Measurements from ENCODE around the gene ALK.
"Not testable (repeated sequence)": the region's sequence is repeated elsewhere in the genome, so short reads cannot be mapped to it uniquely, and the experiment has no call there.

Gene ALK

DNA sequence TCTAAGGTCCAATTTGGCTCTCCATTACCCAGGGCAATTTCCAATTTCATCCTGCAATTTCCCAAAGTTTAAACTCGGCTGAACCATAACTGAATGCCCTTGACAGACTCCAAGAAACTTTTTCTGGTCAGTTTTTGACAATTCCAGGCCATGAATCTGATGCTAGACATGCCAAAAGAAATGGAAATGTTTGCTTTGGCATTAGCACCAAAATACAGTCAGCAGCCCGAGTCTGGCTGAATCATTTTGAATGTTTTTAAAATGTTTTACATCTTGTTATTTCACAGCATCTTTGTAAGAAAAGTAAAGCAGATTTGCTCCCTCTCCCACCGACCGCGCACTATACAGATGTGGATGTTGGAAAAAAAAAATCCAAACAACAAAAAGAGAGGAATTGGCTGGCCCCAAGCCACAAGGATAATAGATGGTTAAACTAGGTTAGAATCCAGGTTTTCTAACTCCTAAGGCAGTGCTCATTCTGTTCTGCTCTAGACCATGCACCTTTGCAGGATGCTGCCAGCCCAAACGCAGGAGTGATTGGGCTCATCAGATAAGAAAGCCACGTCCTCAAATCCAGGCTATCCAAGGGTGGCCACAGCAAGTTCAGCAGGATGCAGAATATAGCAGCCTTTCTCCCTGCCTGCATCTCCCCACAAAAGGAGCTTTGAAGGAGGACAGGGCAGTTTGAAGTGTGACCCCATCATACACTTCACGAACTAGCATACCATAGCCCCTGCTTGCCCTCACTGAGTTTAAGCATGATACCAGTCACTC lies 167.5 kb downstream of the ALK start:
- no peak for DNase-seq

DNA sequence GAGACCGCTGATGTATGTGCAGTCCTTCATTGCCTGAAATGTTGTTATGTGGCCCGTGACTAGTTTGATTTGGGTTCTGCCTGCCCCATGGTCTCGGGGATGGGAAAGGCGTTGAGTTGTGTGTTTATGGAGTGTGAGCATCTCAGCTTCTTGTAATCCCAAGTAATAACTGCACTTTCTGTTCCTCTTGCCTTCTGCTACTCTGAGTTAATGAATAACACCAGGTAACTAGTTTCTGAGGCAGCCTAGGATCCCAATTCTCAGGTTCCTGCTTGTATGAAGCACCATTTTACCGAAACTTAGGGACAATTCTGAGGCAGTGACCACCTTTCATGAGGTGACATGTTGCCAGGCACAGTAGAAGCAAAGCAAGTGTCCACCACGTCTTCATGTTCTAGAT lies 170.0 kb downstream of the ALK start:
- DNase-seq, result no peak

DNA sequence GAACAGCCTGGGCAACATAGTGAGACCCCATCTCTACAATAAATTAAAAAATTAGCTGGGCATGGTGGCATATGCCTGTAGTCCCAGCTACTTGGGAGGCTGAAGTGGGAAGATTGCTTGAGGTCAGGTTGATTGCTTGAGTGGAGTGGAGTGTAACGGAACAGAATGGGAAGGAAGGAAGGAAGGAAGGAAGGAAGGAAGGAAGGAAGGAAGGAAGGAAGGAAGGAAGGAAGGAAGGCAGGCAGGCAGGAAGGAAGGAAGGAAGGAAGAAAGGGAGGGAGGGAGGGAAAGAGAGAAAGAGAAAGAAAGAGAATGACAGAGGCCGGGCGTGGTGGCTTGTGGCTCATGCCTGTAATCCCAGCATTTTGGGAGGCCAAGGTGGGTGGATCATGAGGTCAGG lies 170.9 kb downstream of the ALK start:
- not testable (repeated sequence) for DNase-seq

DNA sequence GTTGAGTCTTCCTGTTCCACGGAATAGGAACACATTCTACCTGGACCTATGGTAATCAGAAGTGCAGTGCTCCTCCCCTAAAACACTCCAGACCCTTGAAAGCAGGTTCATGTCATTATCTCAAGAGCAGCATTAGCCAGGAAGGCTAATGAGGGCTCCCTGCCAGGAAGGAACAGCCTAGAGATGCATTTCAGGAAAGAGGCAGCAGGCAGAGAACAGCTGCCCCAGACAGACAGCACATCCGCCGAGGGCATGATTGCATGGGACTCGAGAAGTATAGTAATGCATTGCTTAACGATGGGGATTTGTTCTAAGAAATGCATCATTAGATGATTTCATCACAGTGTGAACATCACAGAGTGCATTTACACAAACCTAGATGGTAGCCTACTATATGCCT lies 171.5 kb downstream of the ALK start:
- no peak for DNase-seq

DNA sequence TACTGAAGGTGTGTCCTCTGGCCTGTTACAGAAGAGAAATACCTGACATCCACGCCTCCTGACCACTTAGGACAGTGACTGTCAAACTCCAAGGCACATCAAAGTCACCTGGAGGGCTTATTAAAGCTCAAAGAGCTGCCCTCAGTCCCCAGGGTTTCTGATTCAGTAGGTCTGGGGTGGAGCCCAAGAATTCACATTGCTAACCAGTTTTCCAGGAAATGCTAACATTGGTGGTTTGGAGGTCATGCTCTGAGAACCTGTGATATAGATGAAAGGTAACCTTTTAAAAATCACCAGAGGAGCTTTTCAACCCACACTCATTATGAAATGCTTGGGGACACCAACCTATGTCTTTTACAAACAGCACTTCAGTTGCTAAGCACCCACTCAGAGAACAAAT lies 172.3 kb downstream of the ALK start:
- no peak for DNase-seq

DNA sequence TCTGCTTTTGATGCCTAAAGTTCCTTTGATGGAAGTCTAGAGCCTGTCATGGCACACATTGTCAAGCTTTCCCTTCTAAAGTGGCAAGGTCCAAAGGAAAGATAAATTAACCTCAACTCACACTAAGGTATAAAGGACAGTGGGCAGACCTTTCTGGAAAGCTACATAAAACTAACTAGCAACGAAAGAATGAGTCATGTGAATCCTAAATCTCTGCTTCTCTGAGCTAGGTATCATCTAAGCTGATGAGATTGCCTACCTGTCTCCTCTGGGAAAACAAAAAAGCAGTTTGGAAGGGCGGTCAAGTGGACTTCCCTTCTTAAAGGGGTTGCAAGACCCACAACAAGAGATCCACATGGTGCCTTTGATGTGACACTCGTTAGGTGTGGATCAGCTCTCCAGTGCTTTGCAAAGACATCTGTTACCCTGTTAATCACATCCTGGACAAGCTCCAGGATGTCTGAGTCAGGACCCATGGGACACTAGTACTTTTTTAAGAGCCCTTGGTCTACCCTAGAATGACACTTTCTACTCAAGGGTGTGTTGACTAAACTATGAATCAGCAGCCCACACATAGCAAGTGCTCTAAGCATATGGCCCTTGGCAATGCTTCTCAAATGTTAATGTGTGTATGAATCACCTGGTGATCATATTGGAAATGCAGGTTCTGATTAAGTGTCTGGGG lies 173.5 kb downstream of the ALK start:
- DNase-seq, result no peak

DNA sequence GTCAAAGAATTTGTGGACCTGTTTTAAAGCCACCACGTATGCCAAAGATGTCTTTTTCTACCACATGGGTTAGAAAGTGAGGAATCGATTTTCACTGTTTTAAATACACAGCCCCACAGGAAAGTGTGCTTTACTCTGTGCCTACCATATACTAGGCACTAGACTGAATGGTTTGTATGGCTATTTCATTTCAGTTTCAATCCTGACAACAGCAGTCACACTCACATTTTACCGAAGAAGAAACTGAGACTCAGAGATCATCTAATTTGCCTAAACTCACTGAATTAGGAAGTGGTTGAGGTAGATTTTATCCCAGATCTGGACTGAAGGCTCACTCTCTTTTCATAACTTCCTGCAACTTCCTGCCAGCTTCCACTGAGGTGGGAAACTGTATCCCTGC lies 176.4 kb downstream of the ALK start:
- no peak for DNase-seq

DNA sequence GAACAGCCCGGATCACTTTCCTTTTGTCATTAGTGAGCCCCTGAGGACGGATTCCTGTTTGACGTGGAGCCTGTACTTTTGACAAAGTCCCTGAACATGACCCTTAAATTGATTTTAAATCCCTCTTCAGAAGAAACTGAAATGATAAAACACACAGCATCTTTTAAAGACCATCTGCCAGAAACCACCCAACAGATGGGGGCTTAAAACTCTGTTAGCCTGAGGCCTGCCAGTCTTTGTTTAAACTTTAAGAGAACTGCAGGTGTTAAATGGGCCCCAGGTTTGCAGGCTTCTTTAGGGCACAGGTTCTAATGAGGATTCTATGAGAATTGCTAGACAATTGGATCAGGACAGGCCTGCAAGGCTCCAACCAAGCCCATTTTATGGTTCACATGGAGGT lies 177.9 kb downstream of the ALK start:
- DNase-seq, result no peak

DNA sequence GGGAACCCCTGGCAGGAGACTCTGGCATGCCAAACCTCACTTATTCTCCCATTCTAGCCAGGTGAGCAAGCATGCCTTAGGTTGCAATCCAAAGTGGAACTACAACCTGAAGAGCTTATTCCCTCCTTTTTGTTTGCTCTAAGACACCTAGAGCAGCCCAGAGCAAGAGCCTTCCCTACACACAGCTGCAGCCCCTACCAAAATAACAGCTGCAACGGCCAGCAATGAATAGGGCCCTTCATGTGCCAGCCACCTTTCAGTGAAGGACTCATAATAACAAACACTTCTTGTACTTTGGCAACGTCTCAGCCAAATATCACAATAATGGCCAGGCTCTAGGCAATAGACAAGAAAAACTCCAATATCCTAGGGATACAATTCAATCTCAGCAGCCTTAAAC lies 178.7 kb downstream of the ALK start:
- no peak for DNase-seq

DNA sequence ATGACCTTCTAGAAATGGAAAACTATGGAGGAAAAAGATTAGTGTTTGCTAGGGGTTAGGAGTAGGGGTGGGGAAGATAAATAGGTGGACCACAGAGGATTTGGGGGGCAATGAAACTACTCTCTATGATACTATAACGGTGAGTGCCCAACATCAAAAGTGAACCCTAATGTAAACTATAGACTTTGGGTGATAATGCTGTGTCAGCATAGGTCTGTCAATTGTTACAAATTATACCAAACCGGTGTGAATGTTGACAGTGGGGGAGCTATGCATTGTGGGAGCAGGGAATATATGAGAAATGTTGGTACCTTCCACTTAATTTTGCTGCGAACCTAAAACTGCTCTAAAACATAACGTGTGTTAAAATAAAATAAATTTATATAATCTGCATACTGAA lies 180.3 kb downstream of the ALK start:
- DNase-seq, result no peak

DNA sequence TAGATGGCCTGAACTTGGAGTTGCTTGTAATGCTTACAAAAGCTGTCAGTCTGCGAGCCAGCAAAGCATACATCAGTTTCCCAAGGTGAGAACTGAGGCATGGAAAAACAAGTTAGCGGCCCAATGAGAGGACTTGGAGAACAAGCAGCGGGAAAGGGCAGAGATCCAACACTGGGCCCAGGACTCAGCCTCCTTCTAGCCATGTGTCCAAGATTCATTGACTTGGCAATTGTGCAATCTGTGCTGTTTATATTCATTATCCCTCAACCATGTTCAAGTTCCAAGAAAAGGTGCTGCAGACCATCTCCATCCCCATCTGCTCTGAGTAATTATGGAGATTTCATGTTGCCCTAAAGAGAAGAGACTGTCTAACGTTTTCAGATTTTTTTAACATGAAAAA lies 187.4 kb downstream of the ALK start:
- DNase-seq, result no peak

DNA sequence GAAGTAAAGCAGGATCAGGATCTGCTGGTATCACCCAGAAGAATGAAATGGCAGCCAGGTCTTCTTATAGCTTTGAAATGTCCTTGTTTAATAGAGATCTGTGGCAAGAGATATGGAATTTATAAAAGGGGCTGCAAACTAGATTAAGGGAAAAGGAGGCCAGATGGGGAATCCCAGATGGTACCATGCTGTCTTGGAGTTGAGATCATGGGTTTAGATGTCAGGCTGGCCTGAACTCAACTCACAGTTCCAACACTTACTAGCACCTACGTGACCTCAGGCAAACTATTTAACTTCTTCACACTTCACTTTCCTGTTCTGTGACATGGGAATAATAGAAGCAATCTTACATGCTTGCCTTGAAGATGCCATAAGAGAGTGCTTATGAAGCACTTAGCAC lies 188.2 kb downstream of the ALK start:
- DNase-seq, result no peak

DNA sequence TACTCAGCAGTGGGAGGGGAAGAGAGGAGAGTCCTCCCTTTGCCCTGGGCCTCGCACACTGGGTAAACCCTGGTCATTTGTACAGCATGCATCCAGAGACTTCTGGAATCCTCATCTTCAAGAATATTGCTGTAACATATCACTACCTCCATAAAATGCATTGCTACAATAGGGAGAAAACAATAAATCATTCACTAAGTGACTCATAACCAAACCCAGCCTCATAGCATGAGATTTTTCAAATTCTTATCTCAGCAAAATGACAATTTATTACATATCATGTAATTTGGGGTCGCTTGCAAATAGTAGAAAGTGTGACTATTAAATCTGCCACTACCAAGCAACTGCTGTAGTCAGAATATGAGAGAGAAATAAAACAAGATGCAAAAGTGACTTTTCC lies 189.4 kb downstream of the ALK start:
- DNase-seq, result no peak

DNA sequence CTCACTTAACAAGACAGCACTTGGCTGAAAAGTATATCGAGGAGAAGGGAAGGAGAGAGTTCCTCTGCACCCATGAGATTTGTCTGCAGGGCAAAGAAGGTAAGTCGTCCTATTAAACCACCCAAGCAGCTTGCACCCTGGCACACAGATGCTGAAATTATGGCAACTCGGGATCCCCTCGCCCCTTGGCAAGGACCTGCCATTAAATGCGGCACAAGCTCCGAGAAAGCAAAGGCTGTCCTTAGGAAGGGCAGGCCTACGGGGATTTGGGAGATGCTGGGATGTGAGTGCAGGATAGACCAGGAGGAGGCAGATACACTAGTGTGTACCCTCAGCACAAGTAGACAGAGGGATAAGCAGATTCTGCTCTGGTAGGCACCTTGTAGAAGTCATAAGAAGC lies 191.5 kb downstream of the ALK start:
- DNase-seq, result no peak

DNA sequence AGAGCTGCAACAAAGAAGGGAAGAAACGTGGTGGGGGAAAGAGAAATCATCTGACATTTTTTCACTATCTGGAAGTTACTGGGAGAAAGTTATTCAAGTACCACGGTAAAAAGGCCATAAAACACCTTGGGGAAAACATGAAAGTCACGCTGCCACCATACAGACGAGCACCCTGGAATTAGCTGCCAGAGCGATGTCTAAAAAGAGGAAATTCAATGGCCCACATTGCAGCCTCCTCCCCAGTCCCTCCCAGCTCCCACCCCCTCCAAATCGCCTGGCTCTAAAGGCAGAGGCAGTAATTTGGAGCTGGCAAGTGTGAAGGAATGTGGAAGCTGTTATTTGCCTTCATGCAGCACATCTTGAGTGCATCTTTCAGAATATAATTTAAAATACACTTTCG lies 192.0 kb downstream of the ALK start:
- DNase-seq, result no peak

DNA sequence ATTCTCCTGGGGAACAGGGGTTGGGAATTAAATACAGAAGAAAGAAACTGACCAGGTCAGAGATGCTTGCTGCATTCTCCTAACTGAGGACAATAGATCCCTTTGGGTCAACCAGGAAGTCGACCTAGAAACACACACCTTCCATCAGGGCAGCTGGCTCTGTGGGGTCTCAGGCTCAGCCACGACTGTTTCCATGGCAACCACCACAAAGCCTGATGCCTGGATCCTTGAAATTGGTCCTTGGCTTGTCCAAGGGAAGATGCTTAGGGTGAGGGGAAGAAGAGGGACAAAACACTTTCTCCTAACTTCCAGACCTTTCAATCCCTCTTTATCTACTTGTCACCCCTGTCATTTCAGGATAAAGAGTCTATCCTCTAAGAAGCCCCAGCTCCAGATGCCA lies 194.4 kb downstream of the ALK start:
- DNase-seq, result no peak

DNA sequence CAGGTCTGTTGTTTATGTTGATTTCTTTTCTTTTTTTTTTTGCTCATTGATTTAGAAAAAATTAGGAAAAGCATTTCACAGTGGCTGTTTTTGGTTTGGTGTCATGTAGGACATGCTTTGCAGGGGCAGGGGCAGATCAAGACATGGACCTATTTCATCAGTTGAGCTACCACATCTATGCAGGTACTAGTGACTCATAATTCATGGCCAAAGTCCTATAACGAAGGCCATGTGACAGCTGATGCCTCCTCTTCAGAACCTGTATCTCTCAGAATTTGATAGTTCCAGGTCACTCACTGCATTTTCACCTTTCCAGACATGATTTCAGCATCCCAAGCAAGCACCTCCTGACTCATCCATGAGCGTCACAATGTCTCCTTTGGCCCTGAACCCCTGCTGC lies 195.8 kb downstream of the ALK start:
- no peak for DNase-seq

DNA sequence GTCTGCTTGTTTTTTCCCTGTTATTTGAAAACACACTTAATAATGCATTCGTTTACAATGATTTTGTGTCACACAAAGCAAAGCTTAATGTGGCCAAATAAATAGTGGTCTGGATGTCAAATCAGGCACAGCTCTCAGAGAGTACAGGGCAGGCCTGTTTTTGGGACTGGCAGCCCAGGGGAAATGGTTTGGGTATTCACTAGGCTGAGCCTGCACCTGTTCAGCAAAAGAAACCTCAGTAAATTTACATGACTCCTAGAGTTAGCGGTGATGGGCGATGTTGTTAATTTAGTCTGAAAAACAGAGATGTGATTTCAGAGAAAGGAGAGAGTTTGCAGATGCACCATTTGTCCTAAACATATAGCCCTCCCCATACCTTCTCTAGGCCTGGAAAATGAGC lies 197.1 kb downstream of the ALK start:
- no peak for DNase-seq

DNA sequence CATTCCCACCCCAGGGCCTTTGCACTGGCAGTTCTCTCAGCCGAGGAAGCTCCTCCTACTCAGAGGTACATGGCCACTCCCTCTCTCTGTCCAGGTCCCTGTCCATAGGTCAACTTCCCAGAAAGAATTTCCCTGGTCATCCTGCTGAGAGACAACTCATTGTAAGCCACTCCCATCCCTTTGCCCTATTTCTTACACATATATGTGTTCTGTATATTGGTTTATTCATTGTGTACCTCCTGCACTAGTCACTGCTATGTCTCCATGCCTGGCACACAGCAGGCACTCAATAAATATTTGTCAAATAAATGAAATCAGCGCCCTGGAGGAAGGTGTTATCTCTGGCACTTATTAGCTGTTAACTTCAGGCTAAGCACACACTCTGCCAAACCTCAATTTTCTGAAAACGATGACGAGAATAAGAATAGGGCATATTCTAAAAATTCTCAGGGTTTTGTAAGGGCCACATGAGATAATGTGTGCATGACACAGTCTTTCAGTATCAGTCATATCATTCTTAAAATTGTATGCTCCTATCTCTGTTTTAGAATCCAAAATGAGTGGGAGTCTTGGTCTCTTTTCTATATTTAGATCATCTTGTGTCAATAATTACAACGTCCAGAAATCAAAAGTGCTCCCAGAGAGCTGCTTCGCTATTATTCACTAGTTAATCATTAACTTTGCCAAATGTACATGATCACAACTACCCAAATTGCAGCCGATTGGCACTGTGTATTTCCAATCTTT lies 198.0 kb downstream of the ALK start:
- DNase-seq, result no peak

DNA sequence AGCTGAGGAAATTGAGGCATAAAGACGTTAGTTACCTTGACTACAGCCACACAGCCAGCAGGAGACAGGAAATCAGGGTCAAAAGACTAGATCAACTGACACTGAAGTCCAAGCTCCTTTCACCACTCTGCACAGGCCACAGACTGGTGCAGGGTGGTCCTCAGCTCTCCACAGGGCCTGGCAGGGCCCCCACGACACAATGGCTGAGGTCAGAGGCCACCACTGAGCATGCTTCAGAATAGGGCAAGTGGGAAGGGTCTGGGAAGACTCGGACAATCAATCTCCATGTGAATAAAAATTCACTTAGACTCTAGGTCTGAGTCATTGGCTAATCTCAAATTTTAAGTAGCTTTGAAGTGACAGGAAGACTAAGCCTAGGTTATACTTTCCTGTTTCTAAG lies 201.7 kb downstream of the ALK start:
- DNase-seq, result no peak

DNA sequence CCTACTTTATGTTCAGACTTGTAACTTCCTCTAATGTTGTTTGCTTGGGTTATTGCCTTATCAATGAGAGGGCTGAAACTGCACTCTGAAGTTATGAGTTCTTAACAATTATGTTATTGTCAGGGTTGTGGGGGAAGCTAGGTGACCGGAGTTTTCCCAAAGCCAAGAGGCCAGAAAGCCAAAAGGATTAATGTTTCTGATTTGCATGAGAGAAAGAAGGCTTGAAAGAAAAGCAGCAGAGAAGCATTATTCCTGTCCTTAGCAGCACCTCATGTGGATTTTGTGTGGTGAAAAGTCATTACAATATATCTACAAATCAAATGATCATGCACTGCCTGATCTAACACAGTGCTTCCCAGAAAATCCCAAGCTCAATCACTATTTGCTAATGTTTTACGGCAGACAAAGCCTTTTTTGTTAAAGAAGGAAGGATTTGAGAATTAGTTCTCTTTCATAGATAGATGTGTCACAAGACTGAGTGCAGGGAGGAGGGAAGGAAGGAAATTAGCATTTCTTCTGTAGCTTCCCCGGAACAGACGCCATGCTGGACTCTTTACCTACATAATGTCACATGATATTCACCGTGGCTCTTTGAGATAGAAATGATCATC lies 203.2 kb downstream of the ALK start:
- no peak for DNase-seq

DNA sequence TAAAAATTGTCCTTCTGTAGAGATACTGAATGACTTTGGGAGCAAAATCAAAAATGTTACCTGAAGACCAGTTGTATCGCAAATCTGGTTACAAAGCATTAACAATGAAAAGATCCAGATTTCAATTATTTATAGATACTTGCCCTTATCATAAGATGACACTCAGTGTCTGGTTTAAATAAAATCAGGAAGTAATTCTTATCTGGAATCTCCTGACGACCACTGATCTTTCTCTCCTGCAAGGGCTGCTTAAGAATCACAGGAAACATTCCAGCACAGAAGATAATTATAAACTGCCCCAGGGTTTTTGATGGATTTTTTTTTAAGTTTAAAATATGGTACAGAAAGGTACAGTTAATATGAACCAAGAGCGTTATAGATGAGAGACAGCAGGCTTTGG lies 205.7 kb downstream of the ALK start:
- no peak for DNase-seq

DNA sequence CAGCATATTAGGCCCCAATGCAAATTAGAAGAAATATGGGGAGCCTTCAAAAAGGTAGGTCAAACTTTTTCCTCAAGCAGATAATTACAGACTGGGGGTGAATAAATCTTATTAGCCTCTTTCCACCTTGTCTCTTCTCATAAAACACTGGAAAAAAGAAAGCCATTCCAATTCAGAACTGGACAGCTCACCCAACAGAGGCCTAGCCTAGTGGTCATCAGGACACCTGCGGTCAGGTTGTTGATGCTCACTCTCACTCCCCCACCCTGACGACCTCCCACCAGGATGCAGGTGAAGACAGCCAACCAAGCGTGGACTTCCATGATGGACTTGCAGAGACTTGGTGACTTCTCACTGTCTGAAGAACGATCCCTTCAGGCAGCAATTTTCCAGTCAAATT lies 207.1 kb downstream of the ALK start:
- no peak for DNase-seq

DNA sequence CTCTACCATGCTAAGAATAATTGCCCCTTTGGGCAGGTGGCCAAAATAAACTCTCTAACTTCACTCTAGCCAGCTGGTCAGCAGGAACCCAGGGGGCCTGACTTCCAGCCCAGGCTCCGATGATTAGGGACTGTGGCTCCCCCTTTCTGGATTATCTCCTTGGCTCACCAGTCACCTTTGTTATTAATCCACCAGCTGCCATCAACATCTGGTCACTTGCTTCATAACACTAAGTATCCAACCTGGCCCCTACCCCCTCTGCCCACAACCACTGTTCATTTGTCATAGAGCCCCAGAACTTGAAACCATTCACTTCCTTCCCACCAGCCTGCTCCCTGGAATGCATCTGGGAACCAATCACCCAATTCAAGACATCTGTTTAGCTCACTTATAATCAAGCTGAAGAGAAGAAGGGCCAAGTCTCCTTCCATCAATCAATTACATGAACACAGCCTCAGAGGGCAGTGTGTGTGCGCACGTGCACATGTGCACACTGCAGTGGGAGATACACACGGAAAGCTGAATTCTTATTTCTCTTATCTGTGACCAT lies 215.1 kb downstream of the ALK start:
- DNase-seq, result no peak

Data from NCI-H146 (cell line).